Stimulated activated naive CD8-positive, alpha-beta T cell treated with anti-CD3 and anti-CD28 coated beads, Interleukin-15, amount 100 ng/mL, for 72 hours (primary cell): ENCODE measurements around the gene RBMY1A1.
A peak's percentile ranks its signal among the peaks of the same experiment; 100 is the strongest.
"Not testable (repeated sequence)": the region's sequence is repeated elsewhere in the genome, so short reads cannot be mapped to it uniquely, and the experiment has no call there.

ENCODE experiments used
- ATAC-seq: fragments of 150-1000 bp; cut with Tn5 transposase; 2 replicates; pipeline ENCODE4 v1.10.0; 2021; ENCODE audit warnings: mild to moderate bottlenecking, moderate library complexity
- DNase-seq, 2 donors: peaks; one replicate each; pipeline ENCODE4 v3.0.0; 2021 to 2022
- H3K27ac Mint-ChIP-seq, 2 donors: one replicate each; pipeline ENCODE4 v1.8.0; 2022; ENCODE audit warnings: mild to moderate bottlenecking in 2 of 2, mixed read lengths in 2 of 2, moderate library complexity in 2 of 2
- H3K27me3 Mint-ChIP-seq: one replicate; pipeline ENCODE4 v1.8.0; 2022; ENCODE audit warnings: mixed read lengths
- H3K4me1 Mint-ChIP-seq: one replicate; pipeline ENCODE4 v1.8.0; 2022; ENCODE audit warnings: mild to moderate bottlenecking, mixed read lengths
- H3K4me3 Mint-ChIP-seq, 2 donors: one replicate each; pipeline ENCODE4 v1.8.0; 2022; ENCODE audit warnings: mild to moderate bottlenecking in 2 of 2, mixed read lengths in 2 of 2, moderate library complexity in 1 of 2
- H3K9me3 Mint-ChIP-seq, 2 donors: one replicate each; pipeline ENCODE4 v1.8.0; 2022; ENCODE audit warnings: mixed read lengths in 2 of 2

RBMY1A1 gene

DNA sequence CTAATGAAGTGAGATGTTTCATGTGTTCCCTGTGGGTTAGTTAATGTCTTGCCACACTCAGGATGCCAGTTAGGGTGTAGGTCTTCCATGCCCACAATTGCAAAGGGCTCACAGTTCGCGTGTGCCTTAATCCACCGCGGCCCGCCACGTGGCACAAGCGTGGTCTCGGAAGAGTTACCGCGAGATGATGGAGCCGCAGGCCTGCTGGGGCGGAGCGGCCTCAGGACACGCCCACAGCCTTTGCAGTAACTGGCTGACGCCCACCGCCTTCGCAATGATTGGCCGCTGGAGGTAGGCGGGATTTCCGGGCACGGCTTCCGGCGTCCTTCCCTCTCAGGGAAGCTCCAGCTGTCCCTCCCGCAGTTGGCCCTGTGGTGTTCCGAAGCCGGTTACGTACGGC lies at the start of gene RBMY1A1:
TSS of gene RBMY1A1 (plus strand) at position 301 of the 400 bp plus-strand sequence. CDS start 2,013 bp downstream, outside the sequence.
- not testable (repeated sequence) for H3K27ac Mint-ChIP-seq, ATAC-seq, DNase-seq, H3K27me3 Mint-ChIP-seq, H3K4me1 Mint-ChIP-seq, H3K4me3 Mint-ChIP-seq, H3K9me3 Mint-ChIP-seq

- not testable (repeated sequence) for H3K4me1 Mint-ChIP-seq, ATAC-seq, DNase-seq, H3K9me3 Mint-ChIP-seq, H3K27ac Mint-ChIP-seq, H3K27me3 Mint-ChIP-seq, H3K4me3 Mint-ChIP-seq
Observed at GRCh38 chrY:21511038-21511437, 23.6 kb upstream of the RBMY1A1 start, which contains the start of gene RBMY1B. RBMY1B (plus strand) TSS chrY:21511338; CDS start chrY:21513351, 2,013 bp downstream.

- not testable (repeated sequence) for H3K4me3 Mint-ChIP-seq, H3K27ac Mint-ChIP-seq, DNase-seq, H3K4me1 Mint-ChIP-seq, H3K9me3 Mint-ChIP-seq, H3K27me3 Mint-ChIP-seq
- ATAC-seq, result peak; percentile 76
Observed at GRCh38 chrY:21559316-21559984, 24.8 kb downstream of the RBMY1A1 start.

DNA sequence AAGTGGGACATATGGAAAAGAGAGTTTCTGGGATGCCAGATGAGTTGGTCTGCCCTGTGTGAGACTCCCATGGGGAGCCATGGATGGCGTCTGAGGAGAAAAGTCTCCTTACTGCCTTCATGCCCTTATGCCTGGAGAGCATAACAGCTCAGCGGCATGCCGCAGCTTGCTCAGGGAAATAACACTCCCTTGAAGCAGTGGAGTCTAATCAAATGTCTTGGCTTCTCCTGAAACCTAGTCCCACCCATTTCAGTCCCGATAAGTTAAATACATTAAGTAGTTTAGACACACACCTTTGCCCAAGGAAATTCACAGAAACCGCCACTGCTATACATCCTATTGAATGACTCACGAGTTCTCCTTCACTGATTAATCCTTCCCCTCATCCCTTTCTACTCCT lies 50.8 kb downstream of the RBMY1A1 start:
- H3K27me3 Mint-ChIP-seq, result no peaks in the 10 kb centered on the region
- H3K9me3 Mint-ChIP-seq, result no peaks in the 10 kb centered on the region
- no peak overlapping the region for H3K4me3 Mint-ChIP-seq
- H3K27ac Mint-ChIP-seq, result no peak overlapping the region
- H3K4me1 Mint-ChIP-seq, result no peaks in the 10 kb centered on the region
- ATAC-seq (no peak), DNase-seq (no peak)

DNA sequence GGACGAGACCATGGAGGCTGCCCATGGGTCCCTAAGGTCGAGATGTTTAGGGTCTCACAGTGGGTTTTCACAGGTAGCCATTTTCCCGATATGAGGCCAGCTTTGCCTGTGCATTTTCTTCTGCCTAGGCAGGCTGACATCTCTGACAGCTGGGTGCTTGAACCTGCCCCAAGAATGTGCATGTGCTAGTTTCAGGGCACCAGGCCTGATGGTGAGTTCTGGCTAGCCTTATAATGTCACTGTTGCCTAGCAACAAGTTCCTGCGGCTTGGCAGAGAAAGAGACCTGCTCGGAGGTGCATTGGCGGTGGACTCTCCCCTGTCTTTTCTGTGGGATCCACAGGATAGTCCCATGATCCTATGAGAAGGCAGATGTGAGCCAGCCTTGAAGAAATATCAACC lies 51.8 kb downstream of the RBMY1A1 start:
- H3K4me1 Mint-ChIP-seq, DNase-seq, H3K27me3 Mint-ChIP-seq, H3K9me3 Mint-ChIP-seq, H3K4me3 Mint-ChIP-seq, ATAC-seq, H3K27ac Mint-ChIP-seq: not testable (repeated sequence)

GRCh38 chrY:21592059-21592458 lies 57.4 kb downstream of the RBMY1A1 start:
- Mint-ChIP-seq H3K27ac (no peak overlapping the region), H3K27me3 (no peaks in the 10 kb centered on the region), H3K4me1 (no peaks in the 10 kb centered on the region), H3K9me3 (no peaks in the 10 kb centered on the region), H3K4me3 (no peak overlapping the region)
- DNase-seq (no peak), ATAC-seq (no peak)

GRCh38 chrY:21596287-21596686 lies 61.6 kb downstream of the RBMY1A1 start:
- H3K27me3 Mint-ChIP-seq, H3K4me1 Mint-ChIP-seq, H3K4me3 Mint-ChIP-seq, H3K27ac Mint-ChIP-seq, H3K9me3 Mint-ChIP-seq, DNase-seq: not testable (repeated sequence)
- peak; percentile 54 for ATAC-seq
